CD14-positive monocyte (primary cell): ENCODE measurements around the gene PTGIR. TPM values are rescaled to one million over a fixed set of nuclear protein-coding genes. Genes with fewer than 3 reads are reported as not detected.
A peak's percentile ranks its signal among the peaks of the same experiment; 100 is the strongest.

Source experiments
- DNase-seq, 3 donors: peaks; one replicate each; pipeline ENCODE4 v3.0.0-alpha.2; 2011 to 2022
- H2AFZ ChIP-seq: 2 replicates; pipeline ENCODE4 v1.6.0; 2012; ENCODE audit warnings: mild to moderate bottlenecking, low read depth, low read length, inconsistent platforms; ENCODE audit not compliant: insufficient read depth, poor library complexity, severe bottlenecking
- H3K27ac ChIP-seq, 2 donors: 1 replicate in 1 of 2; 2 replicates in 1 of 2; pipeline ENCODE4 v1.5.1; 2012 to 2013; ENCODE audit warnings: low read length in 2 of 2, control low read depth in 1 of 2, inconsistent platforms in 1 of 2, low read depth in 1 of 2, mild to moderate bottlenecking in 1 of 2
- H3K27me3 ChIP-seq, 2 donors: one replicate each; pipeline versions ENCODE4 v1.6.0 to v1.6.1; 2011 to 2013; ENCODE audit warnings: low read length in 2 of 2; ENCODE audit not compliant: control insufficient read depth in 2 of 2, insufficient read depth in 2 of 2
- H3K36me3 ChIP-seq, 2 donors: replicated peaks in 1 of 2; 1 replicate in 1 of 2; 2 replicates in 1 of 2; pipeline versions ENCODE4 v1.5.1 to v1.6.1; 2012 to 2013; ENCODE audit warnings: low read length in 2 of 2, control low read depth in 1 of 2, inconsistent platforms in 1 of 2, mild to moderate bottlenecking in 1 of 2; ENCODE audit not compliant: insufficient read depth in 2 of 2, control insufficient read depth in 1 of 2
- H3K4me1 ChIP-seq, 2 donors: 1 replicate in 1 of 2; 2 replicates in 1 of 2; pipeline versions ENCODE4 v1.5.1 to v1.6.1; 2012 to 2013; ENCODE audit warnings: low read length in 2 of 2, control low read depth in 1 of 2, inconsistent platforms in 1 of 2, mild to moderate bottlenecking in 1 of 2, moderate library complexity in 1 of 2; ENCODE audit not compliant: insufficient read depth in 2 of 2, control insufficient read depth in 1 of 2
- H3K4me2 ChIP-seq: replicated peaks from 2 replicates; pipeline ENCODE3; 2012; ENCODE audit warnings: low read length, moderate library complexity, mild to moderate bottlenecking; ENCODE audit not compliant: poor library complexity, severe bottlenecking; ENCODE audit errors: extremely low read depth
- H3K4me3 ChIP-seq, 3 experiments: fragments of 200-600 bp in 1 of 3; sonication (generic) in 1 of 3; replicated peaks in 1 of 3; 1 replicate in 2 of 3; 2 replicates in 1 of 3; pipeline ENCODE4 v1.5.1; 2011 to 2013; ENCODE audit warnings: low read length in 3 of 3, mild to moderate bottlenecking in 3 of 3, control low read depth in 2 of 3, low read depth in 2 of 3, inconsistent platforms in 1 of 3, moderate library complexity in 1 of 3
- H3K79me2 ChIP-seq: 2 replicates; pipeline ENCODE4 v1.6.0; 2012; ENCODE audit warnings: mild to moderate bottlenecking, control low read depth, inconsistent platforms, low read length, moderate library complexity; ENCODE audit not compliant: insufficient read depth
- H3K9ac ChIP-seq: 2 replicates; pipeline ENCODE4 v1.6.0; 2017; ENCODE audit warnings: low read length, mild to moderate bottlenecking; ENCODE audit not compliant: insufficient read depth, poor library complexity, severe bottlenecking
- H3K9me3 ChIP-seq, 2 donors: replicated peaks in 1 of 2; 1 replicate in 1 of 2; 2 replicates in 1 of 2; pipeline versions ENCODE4 v1.5.1 to v1.6.1; 2012 to 2013; ENCODE audit warnings: low read length in 2 of 2, control low read depth in 1 of 2; ENCODE audit not compliant: control insufficient read depth in 1 of 2, insufficient read depth in 1 of 2
- H4K20me1 ChIP-seq: 2 replicates; pipeline ENCODE4 v1.6.0; 2012; ENCODE audit warnings: mild to moderate bottlenecking, low read length, control low read depth, moderate library complexity; ENCODE audit not compliant: insufficient read depth
- H3K27ac Mint-ChIP-seq, 7 donors: one replicate each; pipeline ENCODE4 v1.8.0; 2020; ENCODE audit warnings: mild to moderate bottlenecking in 7 of 7, mixed read lengths in 7 of 7, moderate library complexity in 6 of 7, inconsistent platforms in 2 of 7
- H3K27me3 Mint-ChIP-seq, 3 donors: one replicate each; pipeline ENCODE4 v1.8.0; 2021 to 2022; ENCODE audit warnings: low read depth in 3 of 3, mild to moderate bottlenecking in 3 of 3, mixed read lengths in 3 of 3, moderate library complexity in 3 of 3, inconsistent platforms in 1 of 3
- H3K36me3 Mint-ChIP-seq, 2 donors: one replicate each; pipeline ENCODE4 v1.8.0; 2020; ENCODE audit warnings: mixed read lengths in 2 of 2, inconsistent platforms in 1 of 2, mild to moderate bottlenecking in 1 of 2
- H3K4me1 Mint-ChIP-seq: one replicate; pipeline ENCODE4 v1.8.0; 2020; ENCODE audit warnings: mild to moderate bottlenecking, mixed read lengths
- H3K4me3 Mint-ChIP-seq, 2 donors: one replicate each; pipeline ENCODE4 v1.8.0; 2020; ENCODE audit warnings: mild to moderate bottlenecking in 2 of 2, mixed read lengths in 2 of 2, moderate library complexity in 1 of 2
- H3K9me3 Mint-ChIP-seq, 7 donors: one replicate each; pipeline ENCODE4 v1.8.0; 2020 to 2022; ENCODE audit warnings: mixed read lengths in 7 of 7, mild to moderate bottlenecking in 6 of 7, moderate library complexity in 6 of 7, inconsistent platforms in 2 of 7
- WGBS: methylation state at CpG from one replicate; pipeline ENCODE4 v1.1.5; 2013; ENCODE audit warnings: missing lambda C conversion rate; ENCODE audit not compliant: insufficient coverage; 5-methylcytosine and 5-hydroxymethylcytosine counted together
- intact Hi-C, 2 donors: fragments of 100-400 bp; cut with micrococcal nuclease; formaldehyde crosslinking; loops; one replicate each; pipeline versions ENCODE4 v1.15.0 to v1.15.1; 2023
- polyA plus RNA-seq, 3 donors: library from polyadenylated mRNA; depleted of rRNA in 1 of 3; unstranded in 2 of 3; stranded (reverse) in 1 of 3; fragments of 300-500 nt in 2 of 3; fragments of >200 nt in 1 of 3; fragmentation: Illumina TruSeq in 2 of 3; gene quantifications; 1 replicate in 2 of 3; 2 replicates in 1 of 3; pipeline ENCODE4 v1.2.3, GENCODE V29; 2012 to 2021
- TF ChIP-seq, protein P1 (sequence below): fragments of 200-600 bp; IDR thresholded peaks from one replicate; pipeline ENCODE4 v1.8.0; 2022; ENCODE audit warnings: antibody characterized with exemption, mild to moderate bottlenecking

The PTGIR gene
- polyA plus RNA-seq, 3 donors = 12.8 to 51.2 (median 14.1) TPM

- no peaks in the 10 kb centered on the region for H3K36me3 ChIP-seq
- H3K36me3 Mint-ChIP-seq = peaks cover 3 to 4% of the 10 kb centered on the region in 2 donors
- no peak overlapping the region for H3K27ac ChIP-seq
- peaks cover 11 to 19% (median 16%) of the 10 kb centered on the region in 7 donors for H3K9me3 Mint-ChIP-seq
- peak overlapping the region in 1 of 7 donors; percentile 19 for H3K27ac Mint-ChIP-seq
- H3K4me1 ChIP-seq = peaks cover 23 to 25% of the 10 kb centered on the region in 2 donors
- H3K27me3 Mint-ChIP-seq = peaks cover 0 to 8% (median 5%) of the 10 kb centered on the region in 3 donors
- H2AFZ ChIP-seq = no peak overlapping the region
- no peak overlapping the region for H3K4me2 ChIP-seq
- intact Hi-C loops = no loop called here
- WGBS = no CpG with 5 or more reads among the region's 11 CpGs
- H3K9ac ChIP-seq = no peak overlapping the region
- H3K27me3 ChIP-seq = no peaks in the 10 kb centered on the region
- H3K4me1 Mint-ChIP-seq = peaks cover 31% of the 10 kb centered on the region
- no peak overlapping the region for H3K4me3 Mint-ChIP-seq
- no peaks in the 10 kb centered on the region for H4K20me1 ChIP-seq
- no peak for DNase-seq
- H3K4me3 ChIP-seq = no peak overlapping the region
- no peaks in the 10 kb centered on the region for H3K79me2 ChIP-seq
- TF ChIP-seq, protein P1, sequence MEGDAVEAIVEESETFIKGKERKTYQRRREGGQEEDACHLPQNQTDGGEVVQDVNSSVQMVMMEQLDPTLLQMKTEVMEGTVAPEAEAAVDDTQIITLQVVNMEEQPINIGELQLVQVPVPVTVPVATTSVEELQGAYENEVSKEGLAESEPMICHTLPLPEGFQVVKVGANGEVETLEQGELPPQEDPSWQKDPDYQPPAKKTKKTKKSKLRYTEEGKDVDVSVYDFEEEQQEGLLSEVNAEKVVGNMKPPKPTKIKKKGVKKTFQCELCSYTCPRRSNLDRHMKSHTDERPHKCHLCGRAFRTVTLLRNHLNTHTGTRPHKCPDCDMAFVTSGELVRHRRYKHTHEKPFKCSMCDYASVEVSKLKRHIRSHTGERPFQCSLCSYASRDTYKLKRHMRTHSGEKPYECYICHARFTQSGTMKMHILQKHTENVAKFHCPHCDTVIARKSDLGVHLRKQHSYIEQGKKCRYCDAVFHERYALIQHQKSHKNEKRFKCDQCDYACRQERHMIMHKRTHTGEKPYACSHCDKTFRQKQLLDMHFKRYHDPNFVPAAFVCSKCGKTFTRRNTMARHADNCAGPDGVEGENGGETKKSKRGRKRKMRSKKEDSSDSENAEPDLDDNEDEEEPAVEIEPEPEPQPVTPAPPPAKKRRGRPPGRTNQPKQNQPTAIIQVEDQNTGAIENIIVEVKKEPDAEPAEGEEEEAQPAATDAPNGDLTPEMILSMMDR = no peak
- H3K9me3 ChIP-seq = peaks cover 7 to 10% of the 10 kb centered on the region in 2 donors
Observed at GRCh38 chr19:46574533-46574932, 50.4 kb downstream of the PTGIR start.

- Histone ChIP-seq H3K4me3 (no peak overlapping the region), H3K4me2 (no peak overlapping the region), H3K79me2 (no peaks in the 10 kb centered on the region), H3K27ac (no peak overlapping the region), H3K36me3 (no peaks in the 10 kb centered on the region), H3K9me3 (peaks cover 7 to 10% of the 10 kb centered on the region in 2 donors), H3K4me1 (peaks cover 23 to 25% of the 10 kb centered on the region in 2 donors), H3K9ac (no peak overlapping the region), H3K27me3 (no peaks in the 10 kb centered on the region), H2AFZ (no peak overlapping the region), H4K20me1 (no peaks in the 10 kb centered on the region)
- Mint-ChIP-seq H3K4me3 (no peak overlapping the region), H3K4me1 (peaks cover 29% of the 10 kb centered on the region), H3K27ac (peak overlapping the region in 2 of 7 donors; percentile 19 to 21), H3K27me3 (peaks cover under 1 to 10% (median 3%) of the 10 kb centered on the region in 3 donors), H3K9me3 (peaks cover 11 to 19% (median 16%) of the 10 kb centered on the region in 7 donors), H3K36me3 (peaks cover 3 to 4% of the 10 kb centered on the region in 2 donors)
- DNase-seq = no peak
- 89% methylated on average over 3 of the region's 8 CpGs for WGBS
- intact Hi-C loops = no loop called here
- TF ChIP-seq, protein P1 = no peak
Observed at GRCh38 chr19:46573679-46574498, 51.0 kb downstream of the PTGIR start.
